HFF-Myc (cell line): ENCODE measurements around the gene TGM5.
"Not testable (repeated sequence)": the region's sequence is repeated elsewhere in the genome, so short reads cannot be mapped to it uniquely, and the experiment has no call there.

Experiments
- DNase-seq: peaks from one replicate; pipeline ENCODE4 v3.0.0-alpha.2; 2011; ENCODE audit warnings: low read depth; ENCODE audit errors: extremely low read depth
- H3K4me3 ChIP-seq: replicated peaks from 2 replicates; pipeline ENCODE4 v1.5.1; 2011; ENCODE audit warnings: low read depth, mild to moderate bottlenecking, control low read depth, low read length
- TF ChIP-seq, protein P1 (sequence below): IDR thresholded peaks from 2 replicates; pipeline ENCODE4 v1.5.1; 2012; ENCODE audit warnings: mild to moderate bottlenecking, low read depth, low read length, control low read depth; ENCODE audit errors: missing control alignments

TGM5 gene

DNA sequence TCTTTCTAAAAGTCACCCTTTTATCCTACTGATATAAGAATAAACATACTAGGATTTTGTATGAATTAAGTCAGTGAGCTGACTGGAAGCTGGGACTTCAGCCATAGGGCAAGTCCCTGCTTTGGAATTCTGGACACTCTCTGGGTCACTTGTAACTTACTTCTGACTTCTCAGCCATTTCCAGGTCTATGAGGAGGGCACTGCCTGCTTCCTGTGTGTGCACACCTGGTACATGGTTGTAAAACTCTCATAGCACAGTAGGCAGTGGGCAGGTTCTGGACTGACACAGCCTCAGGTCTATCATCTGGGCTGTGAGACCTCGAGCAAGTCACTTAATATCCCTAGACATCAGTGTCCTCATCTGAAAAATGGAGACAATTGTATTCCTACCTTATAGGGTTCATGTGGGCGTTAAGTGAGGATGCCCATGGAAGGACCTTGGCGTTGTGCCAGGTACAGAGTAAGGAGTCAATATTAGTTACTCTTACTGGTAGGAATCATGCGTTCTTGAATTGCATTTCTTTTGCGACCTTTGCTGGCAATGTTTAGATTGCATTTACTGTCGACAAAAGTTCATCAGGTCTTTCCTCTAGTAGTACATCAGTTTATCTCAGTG is 27.5 kb upstream of the TGM5 start:
- no peak for DNase-seq
- TF ChIP-seq, protein P1, sequence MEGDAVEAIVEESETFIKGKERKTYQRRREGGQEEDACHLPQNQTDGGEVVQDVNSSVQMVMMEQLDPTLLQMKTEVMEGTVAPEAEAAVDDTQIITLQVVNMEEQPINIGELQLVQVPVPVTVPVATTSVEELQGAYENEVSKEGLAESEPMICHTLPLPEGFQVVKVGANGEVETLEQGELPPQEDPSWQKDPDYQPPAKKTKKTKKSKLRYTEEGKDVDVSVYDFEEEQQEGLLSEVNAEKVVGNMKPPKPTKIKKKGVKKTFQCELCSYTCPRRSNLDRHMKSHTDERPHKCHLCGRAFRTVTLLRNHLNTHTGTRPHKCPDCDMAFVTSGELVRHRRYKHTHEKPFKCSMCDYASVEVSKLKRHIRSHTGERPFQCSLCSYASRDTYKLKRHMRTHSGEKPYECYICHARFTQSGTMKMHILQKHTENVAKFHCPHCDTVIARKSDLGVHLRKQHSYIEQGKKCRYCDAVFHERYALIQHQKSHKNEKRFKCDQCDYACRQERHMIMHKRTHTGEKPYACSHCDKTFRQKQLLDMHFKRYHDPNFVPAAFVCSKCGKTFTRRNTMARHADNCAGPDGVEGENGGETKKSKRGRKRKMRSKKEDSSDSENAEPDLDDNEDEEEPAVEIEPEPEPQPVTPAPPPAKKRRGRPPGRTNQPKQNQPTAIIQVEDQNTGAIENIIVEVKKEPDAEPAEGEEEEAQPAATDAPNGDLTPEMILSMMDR = no peak
- no peak overlapping the region for H3K4me3 ChIP-seq

DNA sequence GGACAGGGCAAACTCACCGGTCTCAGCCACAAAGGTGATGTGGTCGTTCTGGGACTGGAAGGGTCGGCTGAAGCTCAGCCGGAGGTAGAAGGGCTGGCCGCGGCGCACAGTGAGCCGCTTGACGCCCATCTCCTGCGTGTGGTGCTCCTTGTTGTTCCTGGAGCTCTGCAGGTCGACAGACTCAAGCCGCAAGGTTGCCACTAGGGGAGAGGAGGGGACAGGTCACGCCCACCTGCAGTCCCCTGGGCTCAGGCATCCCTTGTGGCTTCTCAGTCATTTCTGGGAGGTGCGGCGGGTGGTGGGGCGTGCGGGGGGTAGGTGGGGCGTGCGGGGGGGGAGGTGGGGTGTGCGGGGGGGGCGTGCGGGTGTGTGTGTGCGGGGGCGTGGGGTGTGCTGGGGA is 26.7 kb upstream of the TGM5 start:
- H3K4me3 ChIP-seq = no peak overlapping the region
- no peak for DNase-seq
- TF ChIP-seq, protein P1 = no peak

DNA sequence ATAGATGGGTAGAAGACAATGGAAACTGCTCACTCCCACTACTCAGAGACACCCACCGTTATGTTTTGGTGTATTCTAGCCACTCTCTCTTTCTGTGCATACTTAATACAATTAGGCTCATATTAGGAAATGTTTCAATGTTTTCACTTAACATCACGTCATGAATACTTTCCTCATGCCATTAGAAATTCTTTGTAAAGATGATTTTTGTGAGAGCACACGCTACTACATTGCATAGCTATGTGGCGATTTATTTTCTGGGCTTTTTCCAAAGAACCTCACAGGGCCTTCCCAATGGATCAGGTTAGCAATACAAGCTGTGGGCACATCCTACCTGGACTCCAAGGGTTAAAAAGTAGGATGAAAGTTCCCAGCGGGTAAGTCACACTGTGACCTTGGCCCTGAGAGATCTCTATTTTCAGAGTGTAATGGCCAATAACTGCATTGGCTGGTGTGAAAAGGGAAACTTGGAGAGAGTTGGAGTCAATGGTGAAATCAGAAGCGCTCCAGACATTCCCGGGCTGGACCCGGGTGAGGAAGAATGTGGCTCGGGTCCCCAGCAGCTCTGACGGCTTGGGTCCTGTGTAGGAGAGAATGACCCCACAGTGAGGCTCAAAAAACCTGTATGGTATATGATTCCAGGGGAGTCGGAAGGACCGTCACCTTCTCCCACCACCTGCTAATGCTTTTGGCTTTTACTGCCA is 25.8 kb upstream of the TGM5 start:
- TF ChIP-seq, protein P1 = no peak
- no peak for DNase-seq
- H3K4me3 ChIP-seq = no peak overlapping the region

DNA sequence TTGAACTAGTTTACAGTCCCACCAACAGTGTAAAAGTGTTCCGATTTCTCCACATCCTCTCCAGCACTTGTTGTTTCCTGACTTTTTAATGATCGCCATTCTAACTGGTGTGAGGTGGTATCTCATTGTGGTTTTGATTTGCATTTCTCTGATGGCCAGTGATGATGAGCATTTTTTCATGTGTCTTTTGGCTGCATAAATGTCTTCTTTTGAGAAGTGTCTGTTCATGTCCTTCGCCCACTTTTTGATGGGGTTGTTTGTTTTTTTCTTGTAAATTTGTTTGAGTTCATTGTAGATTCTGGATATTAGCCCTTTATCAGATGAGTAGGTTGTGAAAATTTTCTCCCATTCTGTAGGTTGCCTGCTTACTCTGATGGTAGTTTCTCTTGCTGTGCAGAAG is 22.9 kb upstream of the TGM5 start:
- H3K4me3 ChIP-seq, DNase-seq: not testable (repeated sequence)

DNA sequence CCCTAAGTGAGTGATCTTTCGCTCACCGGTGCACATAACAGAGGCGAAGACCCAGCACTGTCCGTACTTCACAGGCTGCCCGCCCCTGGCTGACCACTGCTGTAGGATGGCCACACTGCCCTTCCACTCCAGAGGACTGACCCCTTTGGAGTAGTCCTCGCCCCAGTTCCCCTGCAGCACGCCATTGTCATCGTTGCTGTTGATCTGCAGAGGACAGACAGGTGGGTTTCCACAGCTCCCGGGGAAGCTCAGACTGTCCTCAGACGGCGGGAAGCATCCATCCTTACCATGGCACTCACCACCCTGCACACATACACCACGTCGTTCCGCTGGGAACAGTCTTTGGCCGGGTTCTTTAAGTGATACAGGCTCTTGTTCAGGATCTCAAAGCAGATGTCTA is 20.5 kb upstream of the TGM5 start:
- DNase-seq = no peak
- no peak overlapping the region for H3K4me3 ChIP-seq
- TF ChIP-seq, protein P1 = no peak

DNA sequence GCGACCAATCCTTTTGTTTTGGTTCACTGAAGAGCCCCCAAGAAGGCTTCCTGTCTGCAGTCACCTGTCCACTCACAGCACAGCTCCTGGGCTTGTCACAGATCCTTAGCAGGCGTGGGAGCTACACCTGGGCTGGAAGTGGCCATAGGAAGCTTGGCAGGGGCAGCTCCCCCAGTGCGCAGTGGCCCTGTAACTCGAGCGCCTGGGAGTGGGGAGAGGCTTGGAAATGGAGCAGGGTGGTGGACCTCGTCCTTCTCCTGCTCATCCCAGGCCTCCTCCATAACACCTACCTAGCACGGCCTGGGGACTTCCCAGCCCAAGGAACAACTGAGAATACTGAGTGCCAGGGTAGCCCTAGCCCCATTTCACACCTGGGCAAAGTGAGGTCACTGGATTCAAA is 19.3 kb upstream of the TGM5 start:
- TF ChIP-seq, protein P1 = no peak
- DNase-seq = no peak
- no peak overlapping the region for H3K4me3 ChIP-seq

DNA sequence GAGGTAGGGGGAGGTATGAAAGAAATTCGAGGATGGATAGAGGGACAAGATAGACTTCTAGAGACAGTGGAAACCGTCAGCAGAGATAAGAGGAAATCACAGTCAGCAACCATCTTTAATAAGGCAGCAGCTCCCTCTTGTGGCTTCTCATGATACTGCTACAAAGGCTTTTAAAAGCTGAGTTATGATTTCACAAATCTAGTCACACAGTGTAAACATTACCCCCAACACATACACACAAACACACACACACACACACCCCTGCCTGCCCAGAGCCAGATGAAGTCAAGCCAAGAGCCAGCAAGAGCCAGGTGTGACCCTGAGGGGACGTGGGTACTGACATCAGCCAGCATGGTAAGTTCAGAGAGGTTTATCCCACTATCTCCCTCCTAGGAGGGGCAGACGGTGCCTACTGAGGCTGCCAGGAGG is 18.9 kb upstream of the TGM5 start:
- H3K4me3 ChIP-seq = no peak overlapping the region
- DNase-seq = peak; percentile 50
- TF ChIP-seq, protein P1 = peak; percentile 74
